OCI-LY1 (cell line): Measurements from ENCODE around the gene MSL3.

Experiments used
- H2AFZ ChIP-seq: fragments of 200-600 bp; sonication (generic), shearing (Covaris generic); 2 replicates; pipeline ENCODE4 v1.6.0; 2014; ENCODE audit warnings: antibody characterized with exemption, mild to moderate bottlenecking, low read length
- H3F3A ChIP-seq: fragments of 200-600 bp; sonication (generic), shearing (Covaris generic); 2 replicates; pipeline ENCODE4 v1.6.0; 2014; ENCODE audit warnings: mild to moderate bottlenecking, antibody characterized with exemption, low read length, moderate library complexity; ENCODE audit not compliant: insufficient read depth
- H3K27ac ChIP-seq: fragments of 200-600 bp; sonication (generic); 2 replicates; pipeline ENCODE4 v1.5.1; 2014; ENCODE audit warnings: low read length, mixed run types, mild to moderate bottlenecking, low read depth; ENCODE audit not compliant: poor library complexity, severe bottlenecking
- H3K27me3 ChIP-seq: fragments of 200-600 bp; sonication (generic); 2 replicates; pipeline ENCODE4 v1.6.0; 2014; ENCODE audit warnings: antibody characterized with exemption, mild to moderate bottlenecking, low read length, moderate library complexity; ENCODE audit not compliant: insufficient read depth
- H3K36me3 ChIP-seq: fragments of 200-600 bp; sonication (generic); 2 replicates; pipeline ENCODE4 v1.6.1; 2014; ENCODE audit warnings: mild to moderate bottlenecking, antibody characterized with exemption, low read length, moderate library complexity, mixed read lengths; ENCODE audit not compliant: insufficient read depth
- H3K4me1 ChIP-seq: fragments of 200-600 bp; sonication (generic); 2 replicates; pipeline ENCODE4 v1.5.1; 2014; ENCODE audit warnings: mild to moderate bottlenecking, low read length, moderate library complexity; ENCODE audit not compliant: insufficient read depth, severe bottlenecking
- H3K4me2 ChIP-seq: fragments of 200-600 bp; sonication (generic), shearing (Covaris generic); 2 replicates; pipeline ENCODE4 v1.6.1; 2014; ENCODE audit warnings: low read length
- H3K4me3 ChIP-seq: fragments of 200-600 bp; sonication (generic); 2 replicates; pipeline ENCODE4 v1.5.1; 2014; ENCODE audit warnings: low read length, low read depth, mild to moderate bottlenecking, mixed read lengths; ENCODE audit not compliant: poor library complexity, severe bottlenecking
- H3K79me2 ChIP-seq: fragments of 200-600 bp; shearing (Covaris generic); 2 replicates; pipeline ENCODE4 v1.6.1; 2016; ENCODE audit warnings: mixed run types, low read length, mixed read lengths; ENCODE audit not compliant: insufficient read depth
- H3K9ac ChIP-seq: fragments of 200-600 bp; sonication (generic), shearing (Covaris generic); 2 replicates; pipeline ENCODE4 v1.6.1; 2014; ENCODE audit warnings: mild to moderate bottlenecking, low read length, mixed read lengths
- H3K9me2 ChIP-seq: fragments of 200-600 bp; sonication (generic), shearing (Covaris generic); 2 replicates; pipeline ENCODE4 v1.6.1; 2014; ENCODE audit warnings: low read depth, mild to moderate bottlenecking, low read length, mixed read lengths
- H3K9me3 ChIP-seq: fragments of 200-600 bp; shearing (Covaris generic); 2 replicates; pipeline ENCODE4 v1.6.1; 2014; ENCODE audit warnings: low read length, mixed read lengths
- H4K20me1 ChIP-seq: fragments of 200-600 bp; sonication (generic), shearing (Covaris generic); 2 replicates; pipeline ENCODE4 v1.6.0; 2016; ENCODE audit warnings: mild to moderate bottlenecking, low read length; ENCODE audit not compliant: insufficient read depth
- EZH2 ChIP-seq: fragments of 200-600 bp; sonication (generic), shearing (Covaris generic); IDR thresholded peaks from 2 replicates; pipeline ENCODE4 v1.8.0; 2017; ENCODE audit warnings: borderline replicate concordance, mixed run types, mild to moderate bottlenecking, antibody characterized with exemption, low read length, moderate library complexity, mixed read lengths
- TF ChIP-seq, protein P1 (sequence below): fragments of 200-600 bp; sonication (generic), shearing (Covaris generic); IDR thresholded peaks from 2 replicates; pipeline ENCODE4 v1.5.1; 2017; ENCODE audit warnings: mild to moderate bottlenecking, antibody characterized with exemption, low read length, moderate library complexity, mixed read lengths

Gene MSL3

GRCh38 chrX:11791090-11791489, 33.1 kb downstream of the MSL3 start:
- H3K4me3 ChIP-seq = no peak overlapping the region
- H4K20me1 ChIP-seq = no peaks in the 10 kb centered on the region
- H3K9ac ChIP-seq = no peak overlapping the region
- H3K4me2 ChIP-seq = no peak overlapping the region
- no peak for TF ChIP-seq EZH2
- TF ChIP-seq, protein P1, sequence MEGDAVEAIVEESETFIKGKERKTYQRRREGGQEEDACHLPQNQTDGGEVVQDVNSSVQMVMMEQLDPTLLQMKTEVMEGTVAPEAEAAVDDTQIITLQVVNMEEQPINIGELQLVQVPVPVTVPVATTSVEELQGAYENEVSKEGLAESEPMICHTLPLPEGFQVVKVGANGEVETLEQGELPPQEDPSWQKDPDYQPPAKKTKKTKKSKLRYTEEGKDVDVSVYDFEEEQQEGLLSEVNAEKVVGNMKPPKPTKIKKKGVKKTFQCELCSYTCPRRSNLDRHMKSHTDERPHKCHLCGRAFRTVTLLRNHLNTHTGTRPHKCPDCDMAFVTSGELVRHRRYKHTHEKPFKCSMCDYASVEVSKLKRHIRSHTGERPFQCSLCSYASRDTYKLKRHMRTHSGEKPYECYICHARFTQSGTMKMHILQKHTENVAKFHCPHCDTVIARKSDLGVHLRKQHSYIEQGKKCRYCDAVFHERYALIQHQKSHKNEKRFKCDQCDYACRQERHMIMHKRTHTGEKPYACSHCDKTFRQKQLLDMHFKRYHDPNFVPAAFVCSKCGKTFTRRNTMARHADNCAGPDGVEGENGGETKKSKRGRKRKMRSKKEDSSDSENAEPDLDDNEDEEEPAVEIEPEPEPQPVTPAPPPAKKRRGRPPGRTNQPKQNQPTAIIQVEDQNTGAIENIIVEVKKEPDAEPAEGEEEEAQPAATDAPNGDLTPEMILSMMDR = no peak
- no peaks in the 10 kb centered on the region for H3K36me3 ChIP-seq
- H3K27me3 ChIP-seq = no peaks in the 10 kb centered on the region
- no peaks in the 10 kb centered on the region for H3F3A ChIP-seq
- peaks cover 57% of the 10 kb centered on the region for H3K4me1 ChIP-seq
- H3K9me3 ChIP-seq = no peaks in the 10 kb centered on the region
- H3K27ac ChIP-seq = peak overlapping the region; percentile 98
- no peaks in the 10 kb centered on the region for H3K79me2 ChIP-seq
- H2AFZ ChIP-seq = no peak overlapping the region
- no peaks in the 10 kb centered on the region for H3K9me2 ChIP-seq

DNA sequence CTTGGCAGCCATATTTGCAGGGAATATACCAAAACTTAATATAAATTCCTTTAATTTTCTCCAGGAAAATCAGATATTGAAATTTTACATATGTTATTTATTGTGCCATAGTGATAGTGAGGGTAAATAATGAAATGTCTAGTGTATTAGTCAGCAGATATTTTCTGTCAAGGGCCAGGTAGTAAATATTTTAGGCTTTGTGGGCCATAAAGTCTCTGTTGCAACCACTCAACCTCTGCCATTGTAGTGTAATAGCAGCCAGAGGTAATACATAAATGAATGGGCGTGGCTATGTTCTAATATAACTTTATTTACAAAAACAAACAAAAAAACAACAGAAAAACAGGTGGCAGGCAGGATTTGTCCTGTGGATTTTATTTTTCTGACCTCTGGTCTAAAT, 33.5 kb downstream of the MSL3 start:
- Histone ChIP-seq H3K9me3 (no peaks in the 10 kb centered on the region), H3K27ac (peak overlapping the region; percentile 98), H3K27me3 (no peaks in the 10 kb centered on the region), H3K4me2 (no peak overlapping the region), H3K9me2 (no peaks in the 10 kb centered on the region), H3F3A (no peaks in the 10 kb centered on the region), H3K4me3 (no peak overlapping the region), H3K9ac (no peak overlapping the region), H3K36me3 (no peaks in the 10 kb centered on the region), H4K20me1 (no peaks in the 10 kb centered on the region), H3K79me2 (no peaks in the 10 kb centered on the region), H2AFZ (no peak overlapping the region), H3K4me1 (peaks cover 57% of the 10 kb centered on the region)
- TF ChIP-seq, protein P1 = no peak
- TF ChIP-seq EZH2 = no peak

GRCh38 chrX:11792461-11793421, 34.7 kb downstream of the MSL3 start:
- Histone ChIP-seq H3K27ac (peak overlapping the region; percentile 98), H3F3A (no peaks in the 10 kb centered on the region), H3K27me3 (no peaks in the 10 kb centered on the region), H3K9me2 (no peaks in the 10 kb centered on the region), H3K36me3 (no peaks in the 10 kb centered on the region), H3K79me2 (no peaks in the 10 kb centered on the region), H3K4me2 (peak overlapping the region; percentile 61), H4K20me1 (no peaks in the 10 kb centered on the region), H3K4me1 (peaks cover 57% of the 10 kb centered on the region), H3K9me3 (no peaks in the 10 kb centered on the region), H3K9ac (peak overlapping the region; percentile 37; the same call in 1 of the 2 replicates), H2AFZ (no peak overlapping the region), H3K4me3 (peak overlapping the region; percentile 26)
- no peak for TF ChIP-seq EZH2
- TF ChIP-seq, protein P1 = no peak
